Fibroblast of lung (primary cell): Measurements from ENCODE around the gene AGAP1. TPM values are rescaled to one million over a fixed set of nuclear protein-coding genes. Genes with fewer than 3 reads are reported as not detected.

Experiments used
- DNase-seq, 2 donors: peaks; one replicate each; pipeline versions ENCODE4 v3.0.0 to v3.0.0-alpha.2; 2010; ENCODE audit warnings: low read depth in 2 of 2
- H2AFZ ChIP-seq: 2 replicates; pipeline ENCODE4 v1.5.1; 2012; ENCODE audit warnings: low read length, control low read depth, inconsistent platforms
- H3K27ac ChIP-seq: 2 replicates; pipeline ENCODE4 v1.5.1; 2011; ENCODE audit warnings: low read length, control low read depth; ENCODE audit not compliant: insufficient read depth
- H3K27me3 ChIP-seq: 2 replicates; pipeline ENCODE4 v1.5.1; 2011; ENCODE audit warnings: mild to moderate bottlenecking, low read length; ENCODE audit not compliant: control insufficient read depth, insufficient read depth
- H3K36me3 ChIP-seq: 2 replicates; pipeline ENCODE4 v1.5.1; 2011; ENCODE audit warnings: low read length; ENCODE audit not compliant: control insufficient read depth, insufficient read depth
- H3K4me1 ChIP-seq: 2 replicates; pipeline ENCODE4 v1.5.1; 2011; ENCODE audit warnings: low read length; ENCODE audit not compliant: control insufficient read depth, insufficient read depth; ENCODE audit errors: extremely low read depth
- H3K4me2 ChIP-seq: 2 replicates; pipeline ENCODE4 v1.5.1; 2011; ENCODE audit warnings: low read length, control low read depth; ENCODE audit not compliant: insufficient read depth; ENCODE audit errors: extremely low read depth
- H3K4me3 ChIP-seq, 4 experiments: fragments of 200-600 bp in 1 of 4; sonication (generic) in 1 of 4; replicated peaks in 1 of 4; 2 replicates each; pipeline ENCODE4 v1.5.1; 2011 to 2016; ENCODE audit warnings: low read length in 4 of 4, low read depth in 3 of 4, mild to moderate bottlenecking in 3 of 4, control low read depth in 2 of 4, inconsistent platforms in 1 of 4, mixed read lengths in 1 of 4; ENCODE audit not compliant: insufficient read depth in 1 of 4; ENCODE audit errors: control extremely low read depth in 1 of 4
- H3K79me2 ChIP-seq: 2 replicates; pipeline ENCODE4 v1.5.1; 2012; ENCODE audit warnings: mild to moderate bottlenecking, low read length, inconsistent platforms; ENCODE audit not compliant: control insufficient read depth, insufficient read depth
- H3K9ac ChIP-seq: 2 replicates; pipeline ENCODE4 v1.5.1; 2011; ENCODE audit warnings: mild to moderate bottlenecking, low read length, control low read depth; ENCODE audit not compliant: insufficient read depth
- H3K9me3 ChIP-seq: 2 replicates; pipeline ENCODE4 v1.5.1; 2012; ENCODE audit warnings: low read depth, low read length; ENCODE audit not compliant: control insufficient read depth, insufficient read depth
- H4K20me1 ChIP-seq: 2 replicates; pipeline ENCODE4 v1.5.1; 2011; ENCODE audit warnings: low read length; ENCODE audit not compliant: control insufficient read depth, insufficient read depth; ENCODE audit errors: extremely low read depth
- EZH2 ChIP-seq: IDR thresholded peaks from 2 replicates; pipeline ENCODE4 v1.5.1; 2012; ENCODE audit warnings: low read length, control low read depth, mild to moderate bottlenecking; ENCODE audit errors: missing control alignments
- polyA plus RNA-seq, 2 donors: library from polyadenylated mRNA; depleted of rRNA in 1 of 2; stranded (reverse) in 1 of 2; unstranded in 1 of 2; fragments of >200 nt; gene quantifications; 2 replicates each; pipeline ENCODE4 v1.2.1, GENCODE V29; 2011 to 2012; ENCODE audit warnings: missing spikeins in 1 of 2
- total RNA-seq: library from RNA; depleted of rRNA; stranded (reverse); fragments of >200 nt; gene quantifications from 2 replicates; pipeline ENCODE4 v1.2.1, GENCODE V29; 2014
- TF ChIP-seq, protein P1 (sequence below), 2 donors: IDR thresholded peaks in 1 of 2; conservative IDR thresholded peaks in 1 of 2; 1 replicate in 1 of 2; 2 replicates in 1 of 2; pipeline ENCODE4 v1.5.1; 2011 to 2012; ENCODE audit warnings: low read length in 2 of 2, control low read depth in 1 of 2, inconsistent platforms in 1 of 2, low read depth in 1 of 2, mild to moderate bottlenecking in 1 of 2

Gene AGAP1
- total and polyA plus RNA-seq, 2 donors (not counting 1 experiment from before 2014, with no cell fraction given): 10.6 to 14.0 TPM

GRCh38 chr2:235607546-235608199 is 113.8 kb downstream of the AGAP1 start:
- H3K9me3 ChIP-seq: no peaks in the 10 kb centered on the region
- H3K4me3 ChIP-seq: no peak overlapping the region
- H4K20me1 ChIP-seq: no peaks in the 10 kb centered on the region
- no peak overlapping the region for H3K27ac ChIP-seq
- H3K4me2 ChIP-seq: no peak overlapping the region
- peak in 1 of 2 donors; percentile 54 for DNase-seq
- TF ChIP-seq, protein P1, sequence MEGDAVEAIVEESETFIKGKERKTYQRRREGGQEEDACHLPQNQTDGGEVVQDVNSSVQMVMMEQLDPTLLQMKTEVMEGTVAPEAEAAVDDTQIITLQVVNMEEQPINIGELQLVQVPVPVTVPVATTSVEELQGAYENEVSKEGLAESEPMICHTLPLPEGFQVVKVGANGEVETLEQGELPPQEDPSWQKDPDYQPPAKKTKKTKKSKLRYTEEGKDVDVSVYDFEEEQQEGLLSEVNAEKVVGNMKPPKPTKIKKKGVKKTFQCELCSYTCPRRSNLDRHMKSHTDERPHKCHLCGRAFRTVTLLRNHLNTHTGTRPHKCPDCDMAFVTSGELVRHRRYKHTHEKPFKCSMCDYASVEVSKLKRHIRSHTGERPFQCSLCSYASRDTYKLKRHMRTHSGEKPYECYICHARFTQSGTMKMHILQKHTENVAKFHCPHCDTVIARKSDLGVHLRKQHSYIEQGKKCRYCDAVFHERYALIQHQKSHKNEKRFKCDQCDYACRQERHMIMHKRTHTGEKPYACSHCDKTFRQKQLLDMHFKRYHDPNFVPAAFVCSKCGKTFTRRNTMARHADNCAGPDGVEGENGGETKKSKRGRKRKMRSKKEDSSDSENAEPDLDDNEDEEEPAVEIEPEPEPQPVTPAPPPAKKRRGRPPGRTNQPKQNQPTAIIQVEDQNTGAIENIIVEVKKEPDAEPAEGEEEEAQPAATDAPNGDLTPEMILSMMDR (conservative IDR thresholded peaks at IDR 0.05 in 1 of 2, IDR thresholded peaks at IDR 0.05 in 1 of 2; ENCODE audit: low read depth in 1 of 2, low read length in 2 of 2): no peak
- no peak for TF ChIP-seq EZH2
- peaks cover 21% of the 10 kb centered on the region for H3K79me2 ChIP-seq
- H3K27me3 ChIP-seq: no peaks in the 10 kb centered on the region
- H3K36me3 ChIP-seq: no peaks in the 10 kb centered on the region
- H3K4me1 ChIP-seq: peaks cover 9% of the 10 kb centered on the region
- no peak overlapping the region for H2AFZ ChIP-seq
- no peak overlapping the region for H3K9ac ChIP-seq

- Histone ChIP-seq H3K4me1 (peaks cover 9% of the 10 kb centered on the region), H2AFZ (no peak overlapping the region), H3K36me3 (no peaks in the 10 kb centered on the region), H3K9ac (no peak overlapping the region), H3K27me3 (no peaks in the 10 kb centered on the region), H3K27ac (no peak overlapping the region), H4K20me1 (no peaks in the 10 kb centered on the region), H3K4me2 (no peak overlapping the region), H3K9me3 (no peaks in the 10 kb centered on the region), H3K79me2 (peaks cover 21% of the 10 kb centered on the region), H3K4me3 (no peak overlapping the region)
- no peak for DNase-seq
- TF ChIP-seq, protein P1 (conservative IDR thresholded peaks at IDR 0.05 in 1 of 2, IDR thresholded peaks at IDR 0.05 in 1 of 2; ENCODE audit: low read depth in 1 of 2, low read length in 2 of 2): no peak
- TF ChIP-seq EZH2: no peak
These were observed 114.5 kb downstream of the AGAP1 start for GRCh38 chr2:235608200-235608887.

DNA sequence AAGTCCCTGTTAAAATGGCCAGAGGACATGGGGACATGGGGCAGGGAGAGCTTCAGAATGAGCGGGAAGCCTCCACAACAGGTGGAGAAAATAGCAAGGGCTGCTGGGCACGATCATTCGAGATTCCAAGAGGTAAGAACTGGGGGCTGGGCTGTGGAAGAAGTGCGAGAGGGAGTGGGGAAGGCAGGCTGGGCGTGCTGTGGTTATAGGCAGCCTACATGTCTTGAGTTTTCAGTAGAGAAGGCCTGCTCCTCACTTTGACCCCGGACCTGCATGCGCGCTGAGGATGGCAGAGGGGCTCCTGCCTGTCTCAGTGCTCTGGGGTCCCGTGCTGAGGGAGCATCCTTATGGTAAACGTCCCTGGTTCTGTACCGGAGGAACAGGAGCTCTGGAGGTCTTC is 115.5 kb downstream of the AGAP1 start:
- H3K27ac ChIP-seq: no peak overlapping the region
- no peaks in the 10 kb centered on the region for H4K20me1 ChIP-seq
- H3K27me3 ChIP-seq: no peaks in the 10 kb centered on the region
- no peak overlapping the region for H3K9ac ChIP-seq
- no peak for DNase-seq
- TF ChIP-seq EZH2: no peak
- TF ChIP-seq, protein P1 (conservative IDR thresholded peaks at IDR 0.05 in 1 of 2, IDR thresholded peaks at IDR 0.05 in 1 of 2; ENCODE audit: low read depth in 1 of 2, low read length in 2 of 2): no peak
- H3K4me1 ChIP-seq: peaks cover 14% of the 10 kb centered on the region
- peaks cover 24% of the 10 kb centered on the region for H3K79me2 ChIP-seq
- H3K9me3 ChIP-seq: no peaks in the 10 kb centered on the region
- H3K36me3 ChIP-seq: no peaks in the 10 kb centered on the region
- H3K4me2 ChIP-seq: no peak overlapping the region
- H3K4me3 ChIP-seq: no peak overlapping the region
- H2AFZ ChIP-seq: no peak overlapping the region
